ENCODE data around the gene SENP2.

GRCh38 chr3:185646382-185647133 is 60.5 kb downstream of the SENP2 start:
- TF ChIP-seq JUN (IDR thresholded peaks at IDR 0.05): no peak
- TF ChIP-seq, protein P1, sequence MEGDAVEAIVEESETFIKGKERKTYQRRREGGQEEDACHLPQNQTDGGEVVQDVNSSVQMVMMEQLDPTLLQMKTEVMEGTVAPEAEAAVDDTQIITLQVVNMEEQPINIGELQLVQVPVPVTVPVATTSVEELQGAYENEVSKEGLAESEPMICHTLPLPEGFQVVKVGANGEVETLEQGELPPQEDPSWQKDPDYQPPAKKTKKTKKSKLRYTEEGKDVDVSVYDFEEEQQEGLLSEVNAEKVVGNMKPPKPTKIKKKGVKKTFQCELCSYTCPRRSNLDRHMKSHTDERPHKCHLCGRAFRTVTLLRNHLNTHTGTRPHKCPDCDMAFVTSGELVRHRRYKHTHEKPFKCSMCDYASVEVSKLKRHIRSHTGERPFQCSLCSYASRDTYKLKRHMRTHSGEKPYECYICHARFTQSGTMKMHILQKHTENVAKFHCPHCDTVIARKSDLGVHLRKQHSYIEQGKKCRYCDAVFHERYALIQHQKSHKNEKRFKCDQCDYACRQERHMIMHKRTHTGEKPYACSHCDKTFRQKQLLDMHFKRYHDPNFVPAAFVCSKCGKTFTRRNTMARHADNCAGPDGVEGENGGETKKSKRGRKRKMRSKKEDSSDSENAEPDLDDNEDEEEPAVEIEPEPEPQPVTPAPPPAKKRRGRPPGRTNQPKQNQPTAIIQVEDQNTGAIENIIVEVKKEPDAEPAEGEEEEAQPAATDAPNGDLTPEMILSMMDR (IDR thresholded peaks at IDR 0.05): no peak
- TF ChIP-seq EP300 (IDR thresholded peaks at IDR 0.05): no peak
